ENCODE measurements around the gene SLA2.
"Not testable (repeated sequence)": the region's sequence is repeated elsewhere in the genome, so short reads cannot be mapped to it uniquely, and the experiment has no call there.

The SLA2 gene

DNA sequence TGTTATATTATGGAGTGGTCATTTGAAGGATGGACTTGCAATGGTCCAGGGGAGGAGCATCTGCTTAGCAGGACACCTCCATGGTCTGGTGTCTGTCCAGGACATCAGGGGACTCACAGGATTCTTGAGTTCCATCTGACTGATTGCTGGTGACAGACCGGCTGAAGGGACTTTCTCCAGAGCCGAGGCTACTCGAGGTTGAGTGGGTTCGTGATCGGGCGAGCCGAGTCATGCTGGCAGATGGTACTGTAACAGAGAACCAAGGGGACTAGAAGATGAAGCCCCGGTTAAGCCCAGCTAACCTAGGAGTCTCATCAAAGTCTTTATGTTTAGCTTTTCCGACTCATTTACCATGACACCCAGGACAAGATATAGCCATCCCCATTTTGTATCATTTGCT, 7.5 kb upstream of the SLA2 start:
- in situ Hi-C loops (cut with HindIII; ENCODE audit: low pct_ligation_motif_present, low pct_unique_long_range_greater_than_20kb, low sequenced_read_pairs) = no loop called here
- no peak for DNase-seq

GRCh38 chr20:36647196-36648121, 1.5 kb upstream of the SLA2 start:
- in situ Hi-C loops (cut with HindIII; ENCODE audit: low pct_ligation_motif_present, low pct_unique_long_range_greater_than_20kb, low sequenced_read_pairs) = no loop called here
- DNase-seq = no peak

GRCh38 chr20:36646678-36647077, 682 bp upstream of the SLA2 start:
- DNase-seq = no peak
- in situ Hi-C loops (cut with HindIII; ENCODE audit: low pct_ligation_motif_present, low pct_unique_long_range_greater_than_20kb, low sequenced_read_pairs) = no loop called here

DNA sequence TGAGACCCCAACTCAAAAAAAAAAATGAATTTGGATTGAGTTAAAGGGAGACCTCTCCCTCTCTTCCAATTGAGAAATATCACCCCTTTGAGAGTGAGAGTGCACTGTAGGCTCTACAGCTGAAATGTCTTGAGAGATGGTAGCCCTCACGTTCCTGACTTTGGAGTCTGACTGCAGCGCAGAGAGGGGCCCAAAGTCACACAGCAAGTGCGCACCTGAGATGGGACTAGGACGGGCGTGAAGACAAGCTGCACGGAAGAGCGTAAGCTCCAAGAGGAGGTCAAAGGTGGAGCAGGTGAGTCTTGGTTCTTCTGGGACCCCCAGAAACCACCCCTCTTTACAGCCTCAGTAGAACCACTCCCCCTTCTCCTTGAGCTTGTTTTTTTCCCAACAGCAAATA, 643 bp downstream of the SLA2 start:
- in situ Hi-C loops (cut with HindIII; ENCODE audit: low pct_ligation_motif_present, low pct_unique_long_range_greater_than_20kb, low sequenced_read_pairs) = no loop called here
- DNase-seq = no peak

DNA sequence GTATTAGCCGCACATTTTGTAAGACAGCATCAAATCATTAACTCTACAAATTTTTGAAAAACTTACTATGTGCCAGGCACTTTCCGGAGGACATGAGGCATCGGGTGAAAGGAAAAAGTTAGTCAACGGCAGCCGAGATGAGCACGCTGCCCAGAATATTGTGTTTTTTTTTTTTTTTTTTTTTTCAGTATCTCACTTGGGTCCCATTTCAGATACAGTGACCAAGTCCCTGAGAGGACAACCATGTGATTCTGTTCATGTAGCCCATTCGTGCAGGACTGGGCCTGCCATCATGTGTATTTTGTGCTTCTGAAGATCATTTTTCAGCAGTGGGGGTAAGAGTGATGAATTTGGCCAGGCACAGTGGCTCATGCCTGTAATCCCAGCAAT, 1.3 kb downstream of the SLA2 start:
- DNase-seq = no peak
- in situ Hi-C loops (cut with HindIII; ENCODE audit: low pct_ligation_motif_present, low pct_unique_long_range_greater_than_20kb, low sequenced_read_pairs) = no loop called here

- no peak for DNase-seq
- in situ Hi-C loops (cut with HindIII; ENCODE audit: low pct_ligation_motif_present, low pct_unique_long_range_greater_than_20kb, low sequenced_read_pairs) = no loop called here
These were observed 1.8 kb downstream of the SLA2 start for GRCh38 chr20:36644032-36644705.

GRCh38 chr20:36642136-36642535, 3.9 kb downstream of the SLA2 start:
- no peak for DNase-seq
- in situ Hi-C loops (cut with HindIII; ENCODE audit: low pct_ligation_motif_present, low pct_unique_long_range_greater_than_20kb, low sequenced_read_pairs) = no loop called here

DNA sequence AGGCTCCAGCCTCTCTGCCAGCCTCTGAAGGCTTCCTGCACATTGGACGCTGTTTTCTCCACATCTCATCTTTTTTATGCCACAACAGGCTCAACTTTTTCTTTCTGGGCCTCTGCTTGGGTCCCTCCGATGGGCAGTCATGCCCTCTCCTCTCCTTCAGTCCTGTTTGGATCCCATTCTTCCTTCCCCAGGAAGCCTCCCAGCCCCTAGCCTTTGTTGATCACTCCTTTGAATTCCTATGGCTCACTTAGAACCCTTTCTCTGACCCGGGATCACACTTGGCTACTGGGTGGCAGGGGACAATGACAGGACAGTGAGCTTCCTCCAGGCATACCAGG, 4.5 kb downstream of the SLA2 start:
- in situ Hi-C loops (cut with HindIII; ENCODE audit: low pct_ligation_motif_present, low pct_unique_long_range_greater_than_20kb, low sequenced_read_pairs) = no loop called here
- no peak for DNase-seq

DNA sequence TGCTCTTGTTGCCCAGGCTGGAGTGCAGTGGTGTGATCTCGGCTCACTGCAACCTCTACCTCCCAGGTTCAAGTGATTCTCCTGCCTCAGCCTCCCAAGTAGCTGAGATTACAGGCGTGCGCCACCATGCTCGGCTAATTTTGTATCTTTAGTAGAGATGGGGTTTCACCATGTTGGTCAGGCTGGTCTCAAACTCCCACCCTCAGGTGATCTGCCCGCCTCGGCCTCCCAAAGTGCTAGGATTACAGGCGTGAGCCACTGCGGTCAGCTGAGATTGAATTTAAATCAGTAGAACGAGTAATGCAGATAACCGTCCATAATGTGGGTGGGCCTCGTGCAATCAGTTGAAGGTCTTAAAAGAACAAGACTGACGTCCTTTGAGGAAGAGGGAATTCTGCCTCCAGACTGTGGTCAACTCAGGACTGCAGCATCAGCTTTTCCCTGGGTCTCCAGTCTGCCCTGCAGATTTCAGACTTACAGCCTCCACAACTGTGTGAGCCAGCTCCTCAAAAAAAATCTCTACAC, 7.1 kb downstream of the SLA2 start:
- in situ Hi-C loops (cut with HindIII; ENCODE audit: low pct_ligation_motif_present, low pct_unique_long_range_greater_than_20kb, low sequenced_read_pairs); DNase-seq: not testable (repeated sequence)

DNA sequence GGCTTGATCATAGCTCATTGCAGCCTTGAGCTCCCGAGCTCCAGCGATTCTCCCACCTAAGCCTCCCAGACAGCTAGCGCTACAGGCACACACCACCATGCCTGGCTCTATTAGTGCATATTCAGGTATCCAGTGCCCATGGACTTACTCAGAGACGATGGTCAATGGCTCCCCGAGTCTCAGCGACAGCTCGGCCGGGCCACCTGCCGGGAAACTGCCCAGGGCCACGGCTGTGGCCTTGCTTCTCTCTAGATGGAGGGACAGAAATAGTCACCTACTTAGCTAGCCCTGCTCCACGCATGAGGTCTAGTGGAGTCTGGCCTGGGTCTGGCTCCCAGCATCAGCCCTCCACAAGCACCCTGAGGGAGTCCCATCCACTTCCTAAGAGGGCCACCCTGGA, 11.7 kb downstream of the SLA2 start:
- DNase-seq = no peak
- in situ Hi-C loops (cut with HindIII; ENCODE audit: low pct_ligation_motif_present, low pct_unique_long_range_greater_than_20kb, low sequenced_read_pairs) = no loop called here

DNA sequence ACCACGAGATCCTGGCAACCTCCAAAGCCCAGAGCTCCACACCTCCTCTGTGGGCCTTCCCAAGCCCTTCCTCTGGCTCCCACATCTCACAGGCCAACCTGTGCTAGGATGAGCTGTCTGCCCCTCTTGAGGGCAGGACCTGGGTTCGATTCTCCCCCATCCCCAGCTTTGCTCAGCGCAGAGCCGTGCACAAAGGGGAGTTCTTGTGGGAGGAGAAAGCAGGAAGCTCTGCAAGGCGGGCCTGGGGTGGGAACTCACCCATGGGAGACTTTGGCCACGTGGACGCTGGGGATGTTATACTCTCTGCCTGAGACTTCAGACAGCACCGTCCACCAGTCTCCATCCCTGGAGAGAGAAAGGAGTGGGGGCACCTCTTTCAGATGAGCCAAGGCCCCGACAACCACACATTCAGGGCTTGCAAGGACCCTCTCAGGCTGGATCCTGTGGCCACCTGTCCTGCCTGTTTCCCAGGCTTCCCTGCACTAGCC, 12.7 kb downstream of the SLA2 start:
- no peak for DNase-seq
- in situ Hi-C loops (cut with HindIII; ENCODE audit: low pct_ligation_motif_present, low pct_unique_long_range_greater_than_20kb, low sequenced_read_pairs) = no loop called here

DNA sequence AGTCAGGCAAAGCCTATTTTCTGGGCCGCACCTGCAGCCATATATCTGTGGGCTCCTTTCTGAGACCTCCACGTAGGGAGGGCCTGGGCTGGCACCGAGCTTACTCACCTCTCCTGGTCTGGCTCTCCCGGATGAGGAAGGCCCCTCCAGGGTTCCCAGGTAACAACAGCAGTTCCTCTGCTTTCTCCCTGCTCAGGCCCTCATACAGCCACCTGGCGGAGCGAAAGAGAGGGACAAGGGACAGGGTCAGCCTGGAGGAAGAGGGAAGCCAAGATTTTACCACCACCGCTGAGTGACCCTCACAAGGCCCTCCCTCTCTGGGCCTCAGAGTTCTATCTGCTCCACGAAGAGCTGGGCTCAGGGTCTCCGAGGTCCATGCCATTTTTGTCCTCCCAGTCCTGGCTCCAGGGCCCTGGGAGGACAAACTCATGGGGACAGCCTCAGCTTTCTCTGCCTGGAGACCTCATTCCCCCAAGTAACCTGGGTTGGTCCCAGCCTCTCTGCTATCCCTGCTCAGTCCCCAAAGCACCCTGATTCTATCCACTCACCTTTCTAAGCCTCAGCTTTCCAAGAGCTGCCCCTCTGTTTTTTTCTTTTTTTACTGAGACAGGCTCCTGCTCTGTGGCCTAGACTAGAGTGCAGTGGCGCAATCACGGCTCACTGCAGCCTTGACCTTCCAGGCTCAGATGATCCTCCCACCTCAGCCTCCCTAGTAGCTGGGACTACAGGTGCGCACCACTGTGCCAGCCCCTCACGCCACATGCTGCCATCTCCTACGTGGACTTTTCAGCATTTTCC, 13.3 kb downstream of the SLA2 start:
- in situ Hi-C loops (cut with HindIII; ENCODE audit: low pct_ligation_motif_present, low pct_unique_long_range_greater_than_20kb, low sequenced_read_pairs) = no loop called here
- DNase-seq = no peak

- in situ Hi-C loops (cut with HindIII; ENCODE audit: low pct_ligation_motif_present, low pct_unique_long_range_greater_than_20kb, low sequenced_read_pairs) = no loop called here
- no peak for DNase-seq
These were observed 13.9 kb downstream of the SLA2 start for GRCh38 chr20:36632147-36632486.

GRCh38 chr20:36631646-36632045, 14.3 kb downstream of the SLA2 start:
- no peak for DNase-seq
- in situ Hi-C loops (cut with HindIII; ENCODE audit: low pct_ligation_motif_present, low pct_unique_long_range_greater_than_20kb, low sequenced_read_pairs) = no loop called here

DNA sequence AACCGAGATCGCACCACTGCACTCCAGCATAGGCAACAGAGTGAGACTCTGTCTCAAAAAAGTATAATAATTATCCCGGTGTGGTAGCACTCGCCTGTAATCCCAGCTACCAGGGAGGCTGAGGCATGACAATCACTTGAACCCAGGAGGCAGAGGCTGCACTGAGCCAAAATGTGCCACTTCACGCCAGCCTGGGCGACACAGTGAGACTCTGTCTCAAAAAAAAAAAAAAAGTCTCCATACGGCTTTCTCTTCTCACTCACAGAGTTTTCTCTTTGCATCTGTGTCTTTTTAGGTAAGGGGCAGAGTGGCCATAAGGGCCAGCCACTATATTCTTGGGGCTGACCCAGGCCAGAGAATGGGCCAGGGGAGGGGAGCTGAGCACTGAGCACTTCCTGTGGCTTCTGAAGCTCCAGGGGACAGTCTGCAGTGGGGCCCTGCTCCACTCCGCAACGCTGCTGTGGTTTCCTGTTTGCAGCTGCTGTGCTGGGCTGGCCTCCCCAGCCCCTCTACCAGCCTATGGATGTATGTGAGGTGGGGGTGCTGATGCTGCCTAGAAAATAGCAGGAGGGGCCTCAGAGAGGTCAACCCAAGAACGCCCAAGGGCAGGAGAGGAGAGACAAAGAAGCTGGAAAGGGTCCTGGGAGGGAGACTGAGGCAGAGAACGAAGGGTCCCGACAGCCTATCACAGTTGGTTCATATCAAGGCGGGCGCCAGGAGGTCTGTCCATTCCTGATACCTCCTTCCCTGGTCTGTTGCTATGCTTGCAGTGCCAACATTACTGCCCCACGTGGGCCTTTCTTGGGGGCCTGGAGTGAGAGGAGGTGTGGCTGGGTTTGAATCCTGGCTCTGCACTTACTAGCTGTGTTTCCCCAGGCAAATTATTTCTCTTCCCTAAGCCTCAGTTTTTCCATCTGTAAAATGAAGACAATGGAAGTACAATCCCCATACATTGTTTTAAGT, 16.0 kb downstream of the SLA2 start:
- no peak for DNase-seq

GRCh38 chr20:36628076-36628475, 17.9 kb downstream of the SLA2 start:
- in situ Hi-C loops (cut with HindIII; ENCODE audit: low pct_ligation_motif_present, low pct_unique_long_range_greater_than_20kb, low sequenced_read_pairs) = no loop called here
- DNase-seq = no peak

More for the DNA sequence above, 16.0 kb downstream of the SLA2 start:
- in situ Hi-C loops (cut with HindIII; ENCODE audit: low pct_ligation_motif_present, low pct_unique_long_range_greater_than_20kb, low sequenced_read_pairs) = no loop called here

DNA sequence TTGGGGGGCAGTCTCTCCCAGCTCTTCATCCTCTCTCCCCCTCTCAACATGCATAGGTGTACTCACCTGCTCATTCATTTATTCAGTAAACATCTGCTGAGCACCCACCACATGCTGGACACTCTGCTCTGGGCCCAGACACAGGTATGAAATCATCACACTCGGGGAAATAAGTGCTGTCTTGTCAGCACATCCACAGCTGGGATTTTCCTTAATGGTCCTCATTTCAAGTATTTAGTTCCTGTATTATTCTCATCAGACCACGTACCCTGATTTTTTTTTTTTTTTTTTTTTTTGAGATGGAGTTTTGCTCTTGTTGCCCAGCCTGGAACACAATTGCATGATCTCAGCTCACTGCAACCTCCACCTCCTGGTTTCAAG, 21.1 kb downstream of the SLA2 start:
- DNase-seq = no peak
- in situ Hi-C loops (cut with HindIII; ENCODE audit: low pct_ligation_motif_present, low pct_unique_long_range_greater_than_20kb, low sequenced_read_pairs) = no loop called here

All from ACHN (cell line).